Hippocampal formation (tissue), 2 donors: Measurements from ENCODE around the gene H1-8.

Source experiments
- DNase-seq, 2 donors: peaks; one replicate each; lab custom pipeline; 2025; lab: John Stamatoyannopoulos, UW

Gene H1-8

GRCh38 chr3:129573493-129573892, 30.5 kb downstream of the H1-8 start:
- no peak for DNase-seq

- no peak for DNase-seq
These were observed 31.2 kb downstream of the H1-8 start for GRCh38 chr3:129574206-129574605.

GRCh38 chr3:129575233-129575996, 32.4 kb downstream of the H1-8 start:
- no peak for DNase-seq

- no peak for DNase-seq
These were observed 33.0 kb downstream of the H1-8 start for GRCh38 chr3:129575997-129576384.

GRCh38 chr3:129576514-129577352, 33.8 kb downstream of the H1-8 start:
- DNase-seq = no peak

- no peak for DNase-seq
These were observed 34.4 kb downstream of the H1-8 start for GRCh38 chr3:129577366-129577765.

GRCh38 chr3:129577925-129578786, 35.2 kb downstream of the H1-8 start:
- peak in 1 of 2 donors; percentile 22 for DNase-seq

GRCh38 chr3:129579991-129580390, 37.0 kb downstream of the H1-8 start:
- no peak for DNase-seq

- no peak for DNase-seq
These were observed 38.6 kb downstream of the H1-8 start for GRCh38 chr3:129581623-129582022.

GRCh38 chr3:129582799-129583198, 39.8 kb downstream of the H1-8 start:
- no peak for DNase-seq

GRCh38 chr3:129583289-129583688, 40.3 kb downstream of the H1-8 start:
- DNase-seq = no peak

- no peak for DNase-seq
These were observed 41.7 kb downstream of the H1-8 start for GRCh38 chr3:129584631-129585030.

- DNase-seq = no peak
These were observed 43.1 kb downstream of the H1-8 start for GRCh38 chr3:129585949-129586657.

- no peak for DNase-seq
These were observed 43.9 kb downstream of the H1-8 start for GRCh38 chr3:129586746-129587430.

GRCh38 chr3:129587566-129588210, 44.7 kb downstream of the H1-8 start:
- no peak for DNase-seq

GRCh38 chr3:129590215-129590614, 47.2 kb downstream of the H1-8 start:
- DNase-seq = no peak

- no peak for DNase-seq
These were observed 49.0 kb downstream of the H1-8 start for GRCh38 chr3:129591932-129592331.

GRCh38 chr3:129592381-129593131, 49.6 kb downstream of the H1-8 start:
- peak in 1 of 2 donors; percentile 43 for DNase-seq

GRCh38 chr3:129593230-129593594, 50.2 kb downstream of the H1-8 start:
- DNase-seq = no peak
